Body of pancreas (tissue), 4 donors: ENCODE data around the gene MINDY3. TPM values are rescaled to one million over a fixed set of nuclear protein-coding genes. Genes with fewer than 3 reads are reported as not detected.
"Not testable (repeated sequence)": the region's sequence is repeated elsewhere in the genome, so short reads cannot be mapped to it uniquely, and the experiment has no call there.

Source experiments
- ATAC-seq: fragments of 150-250 bp; one replicate; pipeline ENCODE4 v1.9.1; 2016
- DNase-seq, 4 donors: peaks; one replicate each; pipeline ENCODE4 v3.0.0-alpha.2; 2019
- H3K27ac ChIP-seq, 4 donors: fragments of 200-600 bp; sonication (generic); 1 replicate in 3 of 4; 2 replicates in 1 of 4; pipeline versions ENCODE4 v1.5.1 to v1.6.1; 2016 to 2019; ENCODE audit warnings: mild to moderate bottlenecking in 1 of 4, mixed read lengths in 1 of 4, moderate library complexity in 1 of 4
- H3K27me3 ChIP-seq, 2 donors: fragments of 200-600 bp; sonication (generic); one replicate each; pipeline ENCODE4 v1.6.0; 2016; ENCODE audit warnings: mild to moderate bottlenecking in 1 of 2
- H3K36me3 ChIP-seq, 2 donors: fragments of 200-600 bp; sonication (generic); replicated peaks in 1 of 2; 2 replicates each; pipeline ENCODE4 v1.5.1; 2016; ENCODE audit warnings: low read depth in 2 of 2; ENCODE audit not compliant: insufficient read depth in 1 of 2
- H3K4me1 ChIP-seq: fragments of 200-600 bp; sonication (generic); one replicate; pipeline ENCODE4 v1.6.0; 2016
- H3K4me3 ChIP-seq, 2 donors: fragments of 200-600 bp; sonication (generic); 1 replicate in 1 of 2; 2 replicates in 1 of 2; pipeline ENCODE4 v1.5.1; 2016 to 2019
- H3K9me3 ChIP-seq, 3 donors: fragments of 200-600 bp; sonication (generic); 1 replicate in 2 of 3; 2 replicates in 1 of 3; pipeline ENCODE4 v1.5.1; 2016
- POLR2A ChIP-seq, 3 donors: fragments of 450-650 bp; IDR thresholded peaks; one replicate each; pipeline ENCODE4 v1.6.1; 2016; ENCODE audit warnings: antibody characterized with exemption in 3 of 3, mild to moderate bottlenecking in 2 of 3
- WGBS, 2 donors: methylation state at CpG; one replicate each; pipeline ENCODE4 v1.1.5; 2017; 5-methylcytosine and 5-hydroxymethylcytosine counted together
- intact Hi-C: fragments of 100-400 bp; cut with DNase I; formaldehyde crosslinking; loops from one replicate; pipeline ENCODE4 v1.15.1; 2023
- total RNA-seq, 2 donors: library from RNA; depleted of rRNA; stranded (reverse); fragments of >200 nt; gene quantifications; one replicate each; pipeline ENCODE4 v1.1.0, GENCODE V29; 2016
- TF ChIP-seq, protein P1 (sequence below), 7 experiments: fragments of 450-650 bp in 4 of 7; fragments of 200-600 bp in 3 of 7; sonication (generic) in 3 of 7; IDR thresholded peaks; one replicate each; pipeline ENCODE4 v1.5.1; 2016 to 2019; ENCODE audit warnings: antibody characterized with exemption in 7 of 7

The MINDY3 gene
- total RNA-seq, 2 donors from 2014 or later: 15.6 to 22.1 TPM

DNA sequence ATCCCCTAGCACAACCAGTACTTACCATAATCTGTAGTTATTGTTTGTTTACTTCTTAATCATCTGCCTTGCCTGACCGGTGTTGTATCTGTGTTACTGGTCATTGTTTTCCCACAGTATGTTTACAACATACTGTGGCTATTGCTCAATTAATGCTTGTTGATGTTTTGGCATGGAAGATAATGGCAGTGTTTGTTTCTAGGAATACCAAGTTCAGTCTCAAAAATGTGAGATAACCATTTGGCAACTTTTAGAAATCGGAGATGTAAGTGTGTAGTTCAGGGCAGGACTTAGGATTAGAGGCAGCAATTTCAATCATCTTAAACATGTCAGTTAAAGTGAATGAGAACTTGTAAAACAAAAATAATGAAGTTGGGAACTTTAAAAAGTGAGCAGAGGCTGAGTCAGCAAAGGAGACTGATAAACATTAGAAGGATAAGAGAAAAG lies 8.2 kb downstream of the MINDY3 start:
- TF ChIP-seq POLR2A (IDR thresholded peaks at IDR 0.05): no peak
- TF ChIP-seq, protein P1, sequence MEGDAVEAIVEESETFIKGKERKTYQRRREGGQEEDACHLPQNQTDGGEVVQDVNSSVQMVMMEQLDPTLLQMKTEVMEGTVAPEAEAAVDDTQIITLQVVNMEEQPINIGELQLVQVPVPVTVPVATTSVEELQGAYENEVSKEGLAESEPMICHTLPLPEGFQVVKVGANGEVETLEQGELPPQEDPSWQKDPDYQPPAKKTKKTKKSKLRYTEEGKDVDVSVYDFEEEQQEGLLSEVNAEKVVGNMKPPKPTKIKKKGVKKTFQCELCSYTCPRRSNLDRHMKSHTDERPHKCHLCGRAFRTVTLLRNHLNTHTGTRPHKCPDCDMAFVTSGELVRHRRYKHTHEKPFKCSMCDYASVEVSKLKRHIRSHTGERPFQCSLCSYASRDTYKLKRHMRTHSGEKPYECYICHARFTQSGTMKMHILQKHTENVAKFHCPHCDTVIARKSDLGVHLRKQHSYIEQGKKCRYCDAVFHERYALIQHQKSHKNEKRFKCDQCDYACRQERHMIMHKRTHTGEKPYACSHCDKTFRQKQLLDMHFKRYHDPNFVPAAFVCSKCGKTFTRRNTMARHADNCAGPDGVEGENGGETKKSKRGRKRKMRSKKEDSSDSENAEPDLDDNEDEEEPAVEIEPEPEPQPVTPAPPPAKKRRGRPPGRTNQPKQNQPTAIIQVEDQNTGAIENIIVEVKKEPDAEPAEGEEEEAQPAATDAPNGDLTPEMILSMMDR (IDR thresholded peaks at IDR 0.05): no peak
- no peaks in the 10 kb centered on the region for H3K36me3 ChIP-seq
- WGBS, 2 donors: 62 to 73% methylated on average over 2 of the region's 2 CpGs
- no peaks in the 10 kb centered on the region for H3K9me3 ChIP-seq
- DNase-seq (no peak), ATAC-seq (no peak)
- no peak overlapping the region for H3K27ac ChIP-seq
- no peaks in the 10 kb centered on the region for H3K27me3 ChIP-seq
- no peaks in the 10 kb centered on the region for H3K4me1 ChIP-seq
- intact Hi-C loops: no loop called here
- no peak overlapping the region for H3K4me3 ChIP-seq

- DNase-seq, H3K36me3 ChIP-seq, H3K4me1 ChIP-seq, H3K27me3 ChIP-seq, ATAC-seq, H3K27ac ChIP-seq, intact Hi-C loops, H3K4me3 ChIP-seq, H3K9me3 ChIP-seq: not testable (repeated sequence)
- 95% methylated on average over 9 of the region's 9 CpGs for WGBS, 2 donors
Measured at GRCh38 chr10:15850337-15850978, 9.8 kb downstream of the MINDY3 start.

DNA sequence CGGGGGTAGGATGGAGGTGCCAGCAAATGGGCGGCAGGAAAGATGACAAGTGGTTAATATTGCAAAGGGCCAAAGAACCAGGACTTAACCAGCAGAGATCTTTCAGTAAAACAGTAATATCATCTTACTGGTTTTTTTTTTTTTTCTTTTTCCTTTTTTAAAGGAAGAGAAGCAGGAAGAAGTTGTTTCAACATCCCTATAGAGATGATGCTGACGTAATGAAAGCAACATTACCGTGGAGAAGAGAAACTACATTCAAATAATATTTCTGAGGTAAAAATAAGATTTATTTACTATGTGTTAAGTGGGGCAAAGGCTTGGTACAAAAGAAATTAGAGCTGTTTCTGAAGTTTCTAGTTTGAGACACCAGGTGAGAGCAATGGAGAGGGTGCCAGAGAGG lies 11.0 kb downstream of the MINDY3 start:
- Histone ChIP-seq H3K27me3 (no peaks in the 10 kb centered on the region), H3K4me1 (no peaks in the 10 kb centered on the region), H3K36me3 (no peaks in the 10 kb centered on the region), H3K9me3 (no peaks in the 10 kb centered on the region), H3K4me3 (no peak overlapping the region), H3K27ac (no peak overlapping the region)
- WGBS, 2 donors: 87 to 92% methylated on average over 4 of the region's 4 CpGs
- ATAC-seq (no peak), DNase-seq (no peak)
- TF ChIP-seq, protein P1 (IDR thresholded peaks at IDR 0.05): no peak
- no peak for TF ChIP-seq POLR2A (IDR thresholded peaks at IDR 0.05)
- intact Hi-C loops: no loop called here

- Histone ChIP-seq H3K9me3 (no peaks in the 10 kb centered on the region), H3K4me3 (no peak overlapping the region), H3K4me1 (no peaks in the 10 kb centered on the region), H3K36me3 (no peaks in the 10 kb centered on the region), H3K27me3 (no peaks in the 10 kb centered on the region), H3K27ac (no peak overlapping the region)
- DNase-seq (no peak), ATAC-seq (no peak)
- 92 to 93% methylated on average over 4 of the region's 4 CpGs for WGBS, 2 donors
- intact Hi-C loops: no loop called here
- TF ChIP-seq, protein P1 (IDR thresholded peaks at IDR 0.05): no peak
Measured at GRCh38 chr10:15847481-15847880, 12.8 kb downstream of the MINDY3 start.

DNA sequence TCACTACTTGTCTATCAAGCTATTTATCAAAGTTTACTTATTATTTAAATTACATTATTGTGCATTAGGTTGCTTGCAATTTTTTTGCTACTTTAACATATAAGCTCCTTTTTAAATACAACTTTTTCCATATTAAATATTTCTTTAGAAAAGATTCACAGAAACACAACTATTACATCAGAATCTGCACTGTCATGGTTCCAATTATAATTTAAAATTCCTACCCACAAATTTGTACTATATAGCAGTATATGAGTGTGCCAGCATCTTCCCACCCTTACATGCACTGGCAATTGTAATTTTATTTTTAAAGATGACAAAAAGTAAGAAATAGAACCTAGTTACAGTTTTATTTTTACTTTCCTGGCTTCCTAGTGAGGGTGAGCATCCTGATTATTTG lies 15.8 kb downstream of the MINDY3 start:
- no peak overlapping the region for H3K27ac ChIP-seq
- H3K27me3 ChIP-seq: no peaks in the 10 kb centered on the region
- H3K4me1 ChIP-seq: no peaks in the 10 kb centered on the region
- H3K9me3 ChIP-seq: no peaks in the 10 kb centered on the region
- DNase-seq (no peak), ATAC-seq (no peak)
- H3K36me3 ChIP-seq: no peaks in the 10 kb centered on the region
- TF ChIP-seq, protein P1 (IDR thresholded peaks at IDR 0.05): no peak
- TF ChIP-seq POLR2A (IDR thresholded peaks at IDR 0.05): no peak
- intact Hi-C loops: no loop called here
- H3K4me3 ChIP-seq: no peak overlapping the region
